HL-60/S4 treated with retinoic acid at 250 ng/mL for 4 days and 3 days (cell line): ENCODE measurements around the gene NIM1K.
"Not testable (repeated sequence)": the region's sequence is repeated elsewhere in the genome, so short reads cannot be mapped to it uniquely, and the experiment has no call there.

Source experiments
- in situ Hi-C: fragments of 300-500 bp; cut with MboI; formaldehyde crosslinking; loops from 2 replicates; pipeline ENCODE4 v1.7.0; 2022; ENCODE audit warnings: low sequenced_read_pairs

The NIM1K gene

GRCh38 chr5:43312076-43312661, 120.1 kb downstream of the NIM1K start:
- in situ Hi-C loops = no loop called here

GRCh38 chr5:43312699-43313034, 120.6 kb downstream of the NIM1K start:
- in situ Hi-C loops = no loop called here

- in situ Hi-C loops = no loop called here
Observed at GRCh38 chr5:43313035-43313853, 121.2 kb downstream of the NIM1K start, which contains the start of gene HMGCS1. Gene HMGCS1, minus strand, starts transcription at chr5:43313412. Its CDS starts 14,447 bp downstream, at chr5:43298965.

GRCh38 chr5:43313854-43314457, 121.9 kb downstream of the NIM1K start:
- in situ Hi-C loops = no loop called here

GRCh38 chr5:43314724-43315123, 122.7 kb downstream of the NIM1K start:
- in situ Hi-C loops = no loop called here

GRCh38 chr5:43315263-43315662, 123.2 kb downstream of the NIM1K start:
- in situ Hi-C loops = no loop called here

GRCh38 chr5:43315682-43316081, 123.7 kb downstream of the NIM1K start:
- in situ Hi-C loops = no loop called here

GRCh38 chr5:43316421-43316820, 124.4 kb downstream of the NIM1K start:
- in situ Hi-C loops = no loop called here

GRCh38 chr5:43320846-43321245, 128.8 kb downstream of the NIM1K start:
- in situ Hi-C loops = no loop called here

- in situ Hi-C loops = not testable (repeated sequence)
Observed at GRCh38 chr5:43323488-43323887, 131.5 kb downstream of the NIM1K start.

GRCh38 chr5:43325624-43326023, 133.6 kb downstream of the NIM1K start:
- in situ Hi-C loops = not testable (repeated sequence)
